CD14-positive monocyte (primary cell): ENCODE results near the gene OVCH1. TPM values are rescaled to one million over a fixed set of nuclear protein-coding genes. Genes with fewer than 3 reads are reported as not detected.

ENCODE experiments used
- DNase-seq, 3 donors: peaks; one replicate each; pipeline ENCODE4 v3.0.0-alpha.2; 2011 to 2022
- H2AFZ ChIP-seq: 2 replicates; pipeline ENCODE4 v1.6.0; 2012; ENCODE audit warnings: mild to moderate bottlenecking, low read depth, low read length, inconsistent platforms; ENCODE audit not compliant: insufficient read depth, poor library complexity, severe bottlenecking
- H3K27ac ChIP-seq, 2 donors: 1 replicate in 1 of 2; 2 replicates in 1 of 2; pipeline ENCODE4 v1.5.1; 2012 to 2013; ENCODE audit warnings: low read length in 2 of 2, control low read depth in 1 of 2, inconsistent platforms in 1 of 2, low read depth in 1 of 2, mild to moderate bottlenecking in 1 of 2
- H3K27me3 ChIP-seq, 2 donors: one replicate each; pipeline versions ENCODE4 v1.6.0 to v1.6.1; 2011 to 2013; ENCODE audit warnings: low read length in 2 of 2; ENCODE audit not compliant: control insufficient read depth in 2 of 2, insufficient read depth in 2 of 2
- H3K36me3 ChIP-seq, 2 donors: replicated peaks in 1 of 2; 1 replicate in 1 of 2; 2 replicates in 1 of 2; pipeline versions ENCODE4 v1.5.1 to v1.6.1; 2012 to 2013; ENCODE audit warnings: low read length in 2 of 2, control low read depth in 1 of 2, inconsistent platforms in 1 of 2, mild to moderate bottlenecking in 1 of 2; ENCODE audit not compliant: insufficient read depth in 2 of 2, control insufficient read depth in 1 of 2
- H3K4me1 ChIP-seq, 2 donors: 1 replicate in 1 of 2; 2 replicates in 1 of 2; pipeline versions ENCODE4 v1.5.1 to v1.6.1; 2012 to 2013; ENCODE audit warnings: low read length in 2 of 2, control low read depth in 1 of 2, inconsistent platforms in 1 of 2, mild to moderate bottlenecking in 1 of 2, moderate library complexity in 1 of 2; ENCODE audit not compliant: insufficient read depth in 2 of 2, control insufficient read depth in 1 of 2
- H3K4me2 ChIP-seq: replicated peaks from 2 replicates; pipeline ENCODE3; 2012; ENCODE audit warnings: low read length, moderate library complexity, mild to moderate bottlenecking; ENCODE audit not compliant: poor library complexity, severe bottlenecking; ENCODE audit errors: extremely low read depth
- H3K4me3 ChIP-seq, 3 experiments: fragments of 200-600 bp in 1 of 3; sonication (generic) in 1 of 3; replicated peaks in 1 of 3; 1 replicate in 2 of 3; 2 replicates in 1 of 3; pipeline ENCODE4 v1.5.1; 2011 to 2013; ENCODE audit warnings: low read length in 3 of 3, mild to moderate bottlenecking in 3 of 3, control low read depth in 2 of 3, low read depth in 2 of 3, inconsistent platforms in 1 of 3, moderate library complexity in 1 of 3
- H3K79me2 ChIP-seq: 2 replicates; pipeline ENCODE4 v1.6.0; 2012; ENCODE audit warnings: mild to moderate bottlenecking, control low read depth, inconsistent platforms, low read length, moderate library complexity; ENCODE audit not compliant: insufficient read depth
- H3K9ac ChIP-seq: 2 replicates; pipeline ENCODE4 v1.6.0; 2017; ENCODE audit warnings: low read length, mild to moderate bottlenecking; ENCODE audit not compliant: insufficient read depth, poor library complexity, severe bottlenecking
- H3K9me3 ChIP-seq, 2 donors: replicated peaks in 1 of 2; 1 replicate in 1 of 2; 2 replicates in 1 of 2; pipeline versions ENCODE4 v1.5.1 to v1.6.1; 2012 to 2013; ENCODE audit warnings: low read length in 2 of 2, control low read depth in 1 of 2; ENCODE audit not compliant: control insufficient read depth in 1 of 2, insufficient read depth in 1 of 2
- H4K20me1 ChIP-seq: 2 replicates; pipeline ENCODE4 v1.6.0; 2012; ENCODE audit warnings: mild to moderate bottlenecking, low read length, control low read depth, moderate library complexity; ENCODE audit not compliant: insufficient read depth
- H3K27ac Mint-ChIP-seq, 7 donors: one replicate each; pipeline ENCODE4 v1.8.0; 2020; ENCODE audit warnings: mild to moderate bottlenecking in 7 of 7, mixed read lengths in 7 of 7, moderate library complexity in 6 of 7, inconsistent platforms in 2 of 7
- H3K27me3 Mint-ChIP-seq, 3 donors: one replicate each; pipeline ENCODE4 v1.8.0; 2021 to 2022; ENCODE audit warnings: low read depth in 3 of 3, mild to moderate bottlenecking in 3 of 3, mixed read lengths in 3 of 3, moderate library complexity in 3 of 3, inconsistent platforms in 1 of 3
- H3K36me3 Mint-ChIP-seq, 2 donors: one replicate each; pipeline ENCODE4 v1.8.0; 2020; ENCODE audit warnings: mixed read lengths in 2 of 2, inconsistent platforms in 1 of 2, mild to moderate bottlenecking in 1 of 2
- H3K4me1 Mint-ChIP-seq: one replicate; pipeline ENCODE4 v1.8.0; 2020; ENCODE audit warnings: mild to moderate bottlenecking, mixed read lengths
- H3K4me3 Mint-ChIP-seq, 2 donors: one replicate each; pipeline ENCODE4 v1.8.0; 2020; ENCODE audit warnings: mild to moderate bottlenecking in 2 of 2, mixed read lengths in 2 of 2, moderate library complexity in 1 of 2
- H3K9me3 Mint-ChIP-seq, 7 donors: one replicate each; pipeline ENCODE4 v1.8.0; 2020 to 2022; ENCODE audit warnings: mixed read lengths in 7 of 7, mild to moderate bottlenecking in 6 of 7, moderate library complexity in 6 of 7, inconsistent platforms in 2 of 7
- CTCF ChIP-seq: fragments of 200-600 bp; IDR thresholded peaks from one replicate; pipeline ENCODE4 v1.8.0; 2022; ENCODE audit warnings: antibody characterized with exemption, mild to moderate bottlenecking
- WGBS: methylation state at CpG from one replicate; pipeline ENCODE4 v1.1.5; 2013; ENCODE audit warnings: missing lambda C conversion rate; ENCODE audit not compliant: insufficient coverage; 5-methylcytosine and 5-hydroxymethylcytosine counted together
- intact Hi-C, 2 donors: fragments of 100-400 bp; cut with micrococcal nuclease; formaldehyde crosslinking; loops; one replicate each; pipeline versions ENCODE4 v1.15.0 to v1.15.1; 2023
- polyA plus RNA-seq, 3 donors: library from polyadenylated mRNA; depleted of rRNA in 1 of 3; unstranded in 2 of 3; stranded (reverse) in 1 of 3; fragments of 300-500 nt in 2 of 3; fragments of >200 nt in 1 of 3; fragmentation: Illumina TruSeq in 2 of 3; gene quantifications; 1 replicate in 2 of 3; 2 replicates in 1 of 3; pipeline ENCODE4 v1.2.3, GENCODE V29; 2012 to 2021

OVCH1 gene
- polyA plus RNA-seq, 3 donors: 0.03 TPM; not detected in 2

DNA sequence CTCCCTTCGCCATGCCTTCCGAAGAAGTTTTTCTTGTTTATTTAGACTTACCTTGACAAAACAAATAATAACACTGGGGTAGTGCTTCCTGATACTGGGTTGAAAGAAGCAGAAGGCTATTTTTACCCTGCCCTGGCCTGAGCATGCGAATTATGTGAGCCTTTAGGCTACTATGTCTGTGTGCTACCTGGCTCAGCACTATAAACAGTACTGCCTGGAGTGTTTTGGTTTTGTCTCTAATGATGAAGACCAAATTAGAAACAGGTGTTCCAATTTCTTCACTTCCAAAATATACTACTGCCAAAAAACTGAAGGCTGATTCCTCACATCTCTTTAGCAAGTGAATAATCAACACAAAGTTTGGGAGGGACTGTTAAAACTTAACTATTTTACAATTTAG lies 7.6 kb upstream of the OVCH1 start:
- Mint-ChIP-seq H3K9me3 (no peaks in the 10 kb centered on the region), H3K27ac (peak overlapping the region in 1 of 7 donors; percentile 28), H3K4me3 (peak overlapping the region in 1 of 2 donors; percentile 21), H3K27me3 (peaks cover 0 to 10% (median 0%) of the 10 kb centered on the region in 3 donors), H3K4me1 (peaks cover 9% of the 10 kb centered on the region), H3K36me3 (peaks cover 2 to 36% of the 10 kb centered on the region in 2 donors)
- intact Hi-C loops: no loop called here
- no peaks in the 10 kb centered on the region for H3K36me3 ChIP-seq
- no peak overlapping the region for H2AFZ ChIP-seq
- H3K4me1 ChIP-seq: no peaks in the 10 kb centered on the region
- no peak overlapping the region for H3K4me3 ChIP-seq
- no peak for DNase-seq
- no peak overlapping the region for H3K9ac ChIP-seq
- H3K4me2 ChIP-seq: no peak overlapping the region
- WGBS: 100% methylated on average over 1 of the region's 3 CpGs
- H3K79me2 ChIP-seq: no peaks in the 10 kb centered on the region
- H4K20me1 ChIP-seq: no peaks in the 10 kb centered on the region
- H3K27ac ChIP-seq: no peak overlapping the region
- TF ChIP-seq CTCF: no peak
- H3K27me3 ChIP-seq: peaks cover 2 to 4% of the 10 kb centered on the region in 2 donors
- no peaks in the 10 kb centered on the region for H3K9me3 ChIP-seq

DNA sequence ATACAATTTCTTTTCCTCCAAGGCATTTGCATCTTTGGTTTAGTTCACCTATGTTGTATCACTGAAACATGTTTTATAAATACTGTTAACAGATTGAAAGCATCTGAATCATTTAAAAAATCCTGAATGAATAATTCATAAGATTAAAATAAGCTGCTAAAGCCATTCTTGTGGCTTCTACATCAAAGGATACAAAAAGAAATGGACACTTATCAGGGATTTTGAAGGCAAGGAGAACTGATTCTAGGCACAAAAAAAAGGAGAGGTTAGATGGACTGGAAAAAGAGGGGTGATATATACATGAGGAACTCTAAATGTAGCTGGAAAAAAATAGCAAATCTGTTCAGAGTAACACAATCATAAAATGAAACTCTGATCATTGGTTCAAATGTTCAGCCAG lies 5.8 kb upstream of the OVCH1 start:
- no peaks in the 10 kb centered on the region for H4K20me1 ChIP-seq
- H2AFZ ChIP-seq: no peak overlapping the region
- H3K27ac ChIP-seq: no peak overlapping the region
- no peak overlapping the region for H3K9ac ChIP-seq
- Mint-ChIP-seq H3K9me3 (no peaks in the 10 kb centered on the region), H3K27me3 (peaks cover 0 to 9% (median 0%) of the 10 kb centered on the region in 3 donors), H3K4me3 (no peak overlapping the region), H3K36me3 (peaks cover 2 to 30% of the 10 kb centered on the region in 2 donors), H3K4me1 (peaks cover 10% of the 10 kb centered on the region), H3K27ac (peak overlapping the region in 1 of 7 donors; percentile 5)
- no peak for DNase-seq
- TF ChIP-seq CTCF: no peak
- H3K27me3 ChIP-seq: peaks cover 2 to 4% of the 10 kb centered on the region in 2 donors
- H3K4me2 ChIP-seq: no peak overlapping the region
- H3K36me3 ChIP-seq: no peaks in the 10 kb centered on the region
- no peaks in the 10 kb centered on the region for H3K4me1 ChIP-seq
- intact Hi-C loops: no loop called here
- no peak overlapping the region for H3K4me3 ChIP-seq
- no peaks in the 10 kb centered on the region for H3K9me3 ChIP-seq
- no peaks in the 10 kb centered on the region for H3K79me2 ChIP-seq
